Measurements from ENCODE around the gene CUX1.

The CUX1 gene

DNA sequence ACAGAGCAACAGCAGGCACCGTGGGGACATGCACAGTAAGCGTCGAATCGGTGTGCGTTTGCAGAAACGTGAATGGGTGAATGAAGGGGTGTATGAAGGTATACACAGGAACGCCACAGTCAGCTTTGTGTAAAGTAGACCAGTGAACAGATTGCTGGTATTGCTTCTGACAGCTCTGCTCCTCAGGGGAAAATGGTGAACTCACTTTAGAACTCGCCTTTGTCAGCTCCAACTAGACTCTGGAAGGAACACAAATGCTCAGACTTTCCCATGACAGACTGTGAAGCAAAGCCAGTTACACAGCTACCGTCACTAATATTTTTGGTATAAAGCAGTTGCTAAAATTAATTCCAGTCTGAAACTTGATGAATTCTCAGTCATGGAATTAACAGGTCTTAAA lies 78.9 kb downstream of the CUX1 start:
- DNase-seq (ENCODE audit: low read depth in 2 of 2) = no peak

DNA sequence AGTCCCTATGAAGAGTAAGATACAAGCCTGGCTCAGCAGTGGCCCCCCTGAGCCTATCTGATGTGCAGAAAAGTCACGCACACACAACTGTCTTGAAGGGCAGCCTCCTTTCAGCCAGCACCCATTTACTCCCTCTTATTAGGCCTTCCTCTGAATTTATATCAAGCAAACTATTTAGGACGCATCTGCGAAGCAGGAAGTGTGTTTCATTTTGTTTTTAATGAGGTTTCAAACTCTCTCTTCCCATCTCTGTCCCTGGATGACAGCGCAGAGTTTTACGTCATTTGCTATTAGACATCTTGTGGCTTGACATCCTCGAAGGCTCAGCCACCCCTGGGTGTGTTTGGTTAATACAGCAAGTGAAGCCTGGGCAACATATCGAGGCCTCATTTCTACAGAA lies 79.5 kb downstream of the CUX1 start:
- DNase-seq (ENCODE audit: low read depth in 2 of 2) = no peak

GRCh38 chr7:101898106-101898505 lies 80.7 kb downstream of the CUX1 start:
- DNase-seq (ENCODE audit: low read depth in 2 of 2) = peak; percentile 31 to 37

- DNase-seq (ENCODE audit: low read depth in 2 of 2) = no peak
Observed at GRCh38 chr7:101899616-101900015, 82.2 kb downstream of the CUX1 start.

GRCh38 chr7:101900103-101900502 lies 82.7 kb downstream of the CUX1 start:
- DNase-seq (ENCODE audit: low read depth in 2 of 2) = no peak

GRCh38 chr7:101901661-101902491 lies 84.5 kb downstream of the CUX1 start:
- DNase-seq (ENCODE audit: low read depth in 2 of 2) = no peak

DNA sequence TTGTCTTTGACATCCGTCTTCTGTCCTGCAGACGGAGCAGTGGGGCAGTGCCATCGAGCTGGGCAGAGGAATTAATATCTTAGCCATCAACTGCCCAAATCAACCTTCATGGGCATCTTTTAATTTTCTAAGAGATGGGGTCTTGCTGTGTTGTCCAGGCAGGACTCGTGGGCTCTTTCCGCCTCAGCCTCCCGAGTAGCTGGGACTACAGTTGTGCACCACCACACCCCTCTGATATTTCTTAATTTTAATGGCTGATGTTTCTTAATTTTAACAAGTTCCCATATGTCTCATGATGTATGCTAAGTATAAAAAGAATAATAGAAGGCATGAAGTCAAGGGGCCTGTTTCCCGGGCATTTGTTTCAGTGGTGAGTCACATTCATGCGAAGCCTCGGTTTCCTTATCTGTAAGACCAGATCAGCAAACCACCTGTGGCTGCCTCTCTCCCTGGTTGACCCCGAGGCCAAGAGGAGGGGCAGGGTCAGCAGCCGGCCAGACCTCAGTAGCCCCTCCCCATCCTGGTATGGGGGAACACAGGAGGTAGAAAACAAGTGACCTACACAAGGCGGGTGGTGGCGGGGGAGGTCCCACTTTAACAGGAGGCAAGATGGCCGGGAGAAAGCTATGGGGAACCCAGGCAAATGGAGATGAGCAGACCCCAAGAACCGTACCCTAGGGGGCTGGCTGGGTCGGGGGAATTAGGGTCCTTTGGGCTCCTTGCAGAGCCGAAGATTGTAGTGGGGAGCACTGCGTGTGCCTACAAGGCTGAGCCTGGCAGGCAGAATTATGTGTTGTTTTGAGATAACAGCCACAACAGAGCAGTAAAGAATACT lies 85.5 kb downstream of the CUX1 start:
- DNase-seq (ENCODE audit: low read depth in 2 of 2) = no peak

GRCh38 chr7:101903515-101903868 lies 86.1 kb downstream of the CUX1 start:
- no peak for DNase-seq (ENCODE audit: low read depth in 2 of 2)

DNA sequence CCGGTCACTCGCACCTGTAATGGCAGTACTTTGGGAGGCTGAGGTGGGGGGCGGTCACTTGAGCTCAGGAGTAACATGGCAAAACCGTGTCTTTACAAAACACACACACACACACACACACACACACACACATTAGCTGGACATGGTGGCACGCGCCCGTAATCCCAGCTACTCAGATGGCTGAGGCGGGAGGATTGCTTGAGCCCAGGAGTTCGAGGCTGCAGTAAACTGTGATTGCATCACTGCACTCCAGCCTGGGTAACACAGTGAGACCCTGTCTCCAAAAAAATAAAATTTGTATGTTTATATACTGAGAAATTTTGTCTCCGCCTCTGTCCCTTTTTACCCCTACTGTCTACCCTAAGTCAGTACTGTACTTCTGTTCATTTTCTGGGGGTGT lies 86.6 kb downstream of the CUX1 start:
- no peak for DNase-seq (ENCODE audit: low read depth in 2 of 2)

GRCh38 chr7:101905203-101905865 lies 87.9 kb downstream of the CUX1 start:
- no peak for DNase-seq (ENCODE audit: low read depth in 2 of 2)

GRCh38 chr7:101906291-101907240 lies 89.1 kb downstream of the CUX1 start:
- DNase-seq (ENCODE audit: low read depth in 2 of 2) = no peak

DNA sequence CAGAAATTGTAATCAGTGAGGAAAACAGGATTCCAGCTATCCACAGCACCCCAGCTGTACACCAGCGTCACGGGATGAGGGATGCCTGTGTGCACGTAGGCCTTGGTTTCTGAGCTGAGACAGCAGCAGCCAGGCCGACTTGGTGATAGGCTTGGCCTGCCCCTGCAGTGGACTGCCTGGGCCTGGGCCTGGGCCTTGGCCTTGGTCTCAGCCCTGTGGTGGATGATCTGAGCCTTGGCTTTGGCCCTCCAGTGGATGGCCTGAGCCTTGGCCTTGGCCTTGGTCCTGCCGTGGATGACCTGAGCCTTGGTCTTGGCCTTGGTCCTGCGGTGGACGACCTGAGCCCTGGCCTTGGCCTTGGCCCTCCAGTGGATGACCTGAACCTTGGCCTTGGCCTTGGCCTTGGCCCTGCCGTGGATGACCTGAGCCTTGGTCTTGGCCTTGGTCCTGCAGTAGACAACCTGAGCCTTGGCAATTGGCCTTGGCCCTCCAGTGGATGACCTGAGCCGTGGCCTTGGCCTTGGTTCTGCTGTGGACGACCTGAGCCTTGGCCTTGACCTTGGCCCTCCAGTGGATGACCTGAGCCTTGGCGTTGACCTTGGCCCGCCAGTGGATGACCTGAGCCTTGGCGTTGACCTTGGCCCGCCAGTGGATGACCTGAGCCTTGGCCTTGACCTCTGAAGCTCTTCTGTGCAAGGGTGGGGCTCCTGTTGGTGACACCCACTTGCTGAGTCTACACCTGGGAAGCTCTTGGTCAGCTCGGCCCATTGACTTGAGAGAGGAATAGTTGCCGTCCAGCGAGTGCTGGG lies 93.8 kb downstream of the CUX1 start:
- no peak for DNase-seq (ENCODE audit: low read depth in 2 of 2)

DNA sequence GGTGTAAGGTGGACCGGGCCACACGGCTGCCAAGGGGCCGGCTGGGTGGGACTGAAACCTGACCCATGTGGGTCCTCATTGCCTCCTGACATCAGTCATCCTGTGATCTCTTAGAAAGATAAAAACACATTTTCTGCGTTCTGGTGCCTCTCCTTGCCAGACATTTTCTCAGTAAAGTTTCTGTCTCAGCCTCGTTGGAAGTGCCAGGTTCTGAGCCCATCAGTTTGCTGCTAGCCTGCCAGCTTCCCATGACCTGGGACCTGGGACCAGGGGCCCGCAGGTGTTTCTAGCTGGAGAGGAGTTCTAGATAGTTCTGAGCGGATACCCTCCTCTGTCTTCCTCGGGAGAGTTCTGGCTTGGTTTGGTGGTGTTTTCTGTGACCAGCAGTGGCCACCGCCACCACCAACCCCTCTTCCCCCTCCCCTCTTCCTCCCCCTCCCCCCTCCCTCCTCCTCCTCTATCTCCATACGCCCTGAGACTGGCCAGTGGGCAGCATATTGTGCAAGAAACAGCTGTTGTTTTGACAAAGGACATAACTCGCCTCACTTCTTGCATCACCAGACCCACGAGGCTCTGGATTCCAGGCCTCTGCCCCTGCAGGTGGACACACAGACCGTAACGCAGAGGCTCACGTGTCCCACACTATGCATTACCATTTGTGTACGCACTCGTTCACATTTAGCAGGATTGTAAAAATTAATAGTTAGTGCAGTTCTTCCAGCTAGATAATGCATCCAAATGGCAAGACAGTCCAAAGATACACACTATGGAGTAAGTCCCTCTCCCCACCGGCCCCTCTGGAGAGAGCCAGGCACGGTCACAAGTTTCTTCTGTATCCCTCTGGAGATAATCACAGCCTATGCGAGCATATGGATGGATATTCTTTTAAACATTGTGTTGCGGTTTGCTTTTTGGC lies 94.6 kb downstream of the CUX1 start:
- no peak for DNase-seq (ENCODE audit: low read depth in 2 of 2)

GRCh38 chr7:101912716-101913110 lies 95.3 kb downstream of the CUX1 start:
- DNase-seq (ENCODE audit: low read depth in 2 of 2) = no peak

DNA sequence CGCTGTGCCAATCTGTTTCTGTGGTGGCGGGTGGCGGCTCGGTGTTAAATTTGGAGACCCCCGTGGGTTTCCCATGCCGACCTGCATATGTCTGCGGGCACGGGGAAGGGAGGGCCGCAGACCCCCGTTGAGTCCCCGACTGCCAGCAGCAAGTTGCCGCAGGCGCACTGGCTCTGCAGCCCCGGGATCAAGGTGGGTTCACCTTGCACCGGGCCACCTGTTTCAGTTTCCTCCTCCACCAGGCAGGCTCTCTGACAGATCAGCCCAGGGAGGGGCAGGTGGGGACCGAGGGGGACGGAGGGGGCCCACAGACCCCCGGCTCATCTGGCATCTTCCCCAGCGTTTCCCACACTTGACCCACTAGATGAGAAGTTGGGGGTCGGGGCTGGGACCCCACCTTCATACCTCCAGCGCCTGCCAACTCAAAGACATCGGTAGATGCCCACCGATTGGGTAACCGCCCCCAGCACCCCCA lies 95.9 kb downstream of the CUX1 start:
- no peak for DNase-seq (ENCODE audit: low read depth in 2 of 2)

DNA sequence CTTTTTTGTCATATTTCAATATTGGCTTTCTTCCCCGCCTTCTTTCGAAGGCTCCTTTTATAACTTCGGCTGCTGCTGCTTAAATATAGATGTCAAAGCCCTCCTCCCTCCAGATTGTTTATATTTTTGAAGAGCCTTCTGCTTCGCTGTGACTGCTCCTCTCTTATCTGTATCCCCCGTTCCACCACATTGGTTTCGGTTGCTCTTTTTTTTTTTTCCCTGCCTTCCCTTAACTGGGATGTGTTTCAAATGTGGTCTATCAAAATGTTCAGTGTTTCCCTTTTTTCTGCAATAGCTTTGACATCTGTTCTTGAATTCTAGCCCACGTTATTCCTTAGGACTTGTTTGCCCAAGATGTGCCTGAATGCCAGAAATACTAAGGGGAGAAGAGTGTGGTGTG lies 96.4 kb downstream of the CUX1 start:
- DNase-seq (ENCODE audit: low read depth in 2 of 2) = no peak

- no peak for DNase-seq (ENCODE audit: low read depth in 2 of 2)
Observed at GRCh38 chr7:101915000-101915399, 97.6 kb downstream of the CUX1 start.

DNA sequence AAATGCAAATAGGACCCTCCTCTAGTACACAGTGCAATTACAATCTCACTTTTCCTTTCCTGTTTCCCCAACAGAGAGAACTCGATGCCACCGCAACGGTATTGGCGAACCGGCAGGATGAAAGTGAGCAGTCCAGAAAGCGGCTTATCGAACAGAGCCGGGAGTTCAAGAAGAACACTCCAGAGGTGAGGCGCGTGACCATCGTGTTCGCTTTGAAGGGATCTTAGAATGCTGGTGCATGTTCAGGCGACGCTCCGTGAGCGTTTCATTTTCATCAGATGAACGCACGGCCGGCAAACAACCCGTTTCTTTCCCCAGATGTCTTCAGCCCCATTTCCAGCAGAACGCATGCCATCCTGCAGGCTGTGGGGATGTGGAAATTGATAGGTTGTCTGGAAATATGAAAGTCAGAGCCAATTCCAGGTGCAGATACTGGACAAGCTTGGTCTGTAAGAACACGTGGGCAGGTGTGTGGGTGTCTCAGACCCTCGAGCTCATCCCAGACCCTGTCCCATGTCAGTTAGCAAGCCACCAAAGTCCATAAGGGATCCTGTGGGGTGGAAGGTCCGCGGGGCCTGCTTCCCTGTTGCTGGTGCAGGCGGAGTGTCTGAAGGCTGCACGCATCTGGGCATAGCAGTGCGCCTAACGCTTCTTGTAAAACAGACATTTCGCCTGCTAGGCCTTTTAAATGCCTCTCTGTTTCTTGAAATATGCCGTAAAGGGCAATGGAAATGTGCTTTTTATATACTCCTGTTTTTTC lies 98.8 kb downstream of the CUX1 start:
- DNase-seq (ENCODE audit: low read depth in 2 of 2) = no peak

- DNase-seq (ENCODE audit: low read depth in 2 of 2) = no peak
Observed at GRCh38 chr7:101916876-101917275, 99.5 kb downstream of the CUX1 start.

Data from fibroblast of skin of left quadriceps (primary cell).